Lung (tissue), 12 donors: ENCODE measurements around the gene PARD3B. TPM values are rescaled to one million over a fixed set of nuclear protein-coding genes. Genes with fewer than 3 reads are reported as not detected.
A peak's percentile ranks its signal among the peaks of the same experiment; 100 is the strongest.

Experiments used
- ATAC-seq: fragments of 200-7000 bp; cut with Tn5 transposase; one replicate; pipeline ENCODE4 v1.9.1; 2020; ENCODE audit warnings: moderate number of reproducible peaks; ENCODE audit not compliant: insufficient read depth, low FRiP score
- DNase-seq, 3 donors: peaks; one replicate each; pipeline ENCODE4 v3.0.0-alpha.2; 2013 to 2017
- H3K27ac ChIP-seq, 2 donors: one replicate each; pipeline ENCODE4 v1.5.1; 2013; ENCODE audit warnings: mild to moderate bottlenecking in 2 of 2, moderate library complexity in 2 of 2, control low read depth in 1 of 2, inconsistent platforms in 1 of 2, low read depth in 1 of 2, low read length in 1 of 2
- H3K27me3 ChIP-seq, 3 donors: one replicate each; pipeline ENCODE4 v1.5.1; 2013; ENCODE audit warnings: low read length in 2 of 3; ENCODE audit not compliant: control insufficient read depth in 3 of 3, insufficient read depth in 3 of 3
- H3K36me3 ChIP-seq, 4 donors: one replicate each; pipeline ENCODE4 v1.5.1; 2013; ENCODE audit warnings: low read length in 4 of 4, mild to moderate bottlenecking in 1 of 4, moderate library complexity in 1 of 4; ENCODE audit not compliant: control insufficient read depth in 4 of 4, insufficient read depth in 4 of 4
- H3K4me1 ChIP-seq, 5 donors: one replicate each; pipeline ENCODE4 v1.5.1; 2013; ENCODE audit warnings: low read length in 5 of 5, mild to moderate bottlenecking in 2 of 5, moderate library complexity in 1 of 5; ENCODE audit not compliant: control insufficient read depth in 5 of 5, insufficient read depth in 5 of 5
- H3K4me3 ChIP-seq: one replicate; pipeline ENCODE4 v1.5.1; 2013; ENCODE audit warnings: mild to moderate bottlenecking, control low read depth, moderate library complexity
- H3K9ac ChIP-seq, 2 donors: one replicate each; pipeline ENCODE4 v1.5.1; 2013; ENCODE audit warnings: low read length in 2 of 2, control low read depth in 1 of 2; ENCODE audit not compliant: insufficient read depth in 1 of 2
- H3K9me3 ChIP-seq, 4 donors: one replicate each; pipeline ENCODE4 v1.5.1; 2013; ENCODE audit warnings: low read length in 3 of 4, mild to moderate bottlenecking in 1 of 4, moderate library complexity in 1 of 4; ENCODE audit not compliant: control insufficient read depth in 4 of 4, insufficient read depth in 3 of 4
- CTCF ChIP-seq: IDR thresholded peaks from 2 replicates; pipeline ENCODE4 v1.5.1; 2012; ENCODE audit warnings: mild to moderate bottlenecking; ENCODE audit errors: control extremely low read depth, extremely low read depth
- WGBS, 2 donors: extraction: QIAGEN DNeasy Blood & Tissue Kit; methylation state at CpG; one replicate each; pipeline ENCODE4 v1.1.7; 2013; 5-methylcytosine and 5-hydroxymethylcytosine counted together
- polyA plus RNA-seq, 2 donors: library from polyadenylated mRNA; stranded (reverse); fragments of 200-250 nt; gene quantifications; one replicate each; pipeline ENCODE4 v1.2.1, GENCODE V29; 2013
- total RNA-seq, 2 donors: library from RNA; depleted of rRNA in 1 of 2; stranded (reverse); fragments of >200 nt in 1 of 2; gene quantifications; one replicate each; pipeline ENCODE4 v1.2.1, GENCODE V29; 2014 to 2021
- donor health status: control.
- donor health status: control.
- donor health status: Bipolar disorder and iron deficiency.
- donor health status: healthy.
- donor health status: DM: yes; HTN: yes; CAD: no.

The PARD3B gene
- total and polyA plus RNA-seq, 4 donors, result 2.4 to 38.7 (median 17.1) TPM

DNA sequence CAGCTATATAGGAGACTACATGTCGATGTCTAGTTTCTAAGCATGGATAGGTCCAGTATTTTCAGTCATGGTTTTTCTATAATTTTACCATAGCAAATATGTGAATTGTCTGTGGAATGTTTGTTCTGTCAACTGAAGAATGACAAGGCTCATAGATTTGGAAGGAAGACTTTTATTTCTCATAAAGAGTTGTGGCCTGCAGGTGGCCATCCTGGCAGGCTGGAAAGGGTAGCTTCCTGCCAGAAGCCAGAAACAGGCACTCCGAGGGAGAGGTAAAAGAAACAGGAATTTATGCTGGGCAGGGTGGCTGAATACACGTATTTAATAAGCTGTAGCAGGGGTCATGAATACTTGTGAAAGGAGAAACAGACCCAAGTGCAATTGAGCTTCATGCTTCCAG is 182.1 kb downstream of the PARD3B start:
- no peak overlapping the region for H3K27ac ChIP-seq
- WGBS, 2 donors, result 81 to 82% methylated on average over 3 of the region's 3 CpGs
- no peak for DNase-seq
- H3K4me1 ChIP-seq, result peaks cover 0 to 9% (median 3%) of the 10 kb centered on the region in 5 donors
- no peaks in the 10 kb centered on the region for H3K9me3 ChIP-seq
- TF ChIP-seq CTCF, result no peak
- no peaks in the 10 kb centered on the region for H3K36me3 ChIP-seq
- no peak overlapping the region for H3K9ac ChIP-seq
- no peak overlapping the region for H3K4me3 ChIP-seq
- no peak for ATAC-seq
- H3K27me3 ChIP-seq, result no peaks in the 10 kb centered on the region

DNA sequence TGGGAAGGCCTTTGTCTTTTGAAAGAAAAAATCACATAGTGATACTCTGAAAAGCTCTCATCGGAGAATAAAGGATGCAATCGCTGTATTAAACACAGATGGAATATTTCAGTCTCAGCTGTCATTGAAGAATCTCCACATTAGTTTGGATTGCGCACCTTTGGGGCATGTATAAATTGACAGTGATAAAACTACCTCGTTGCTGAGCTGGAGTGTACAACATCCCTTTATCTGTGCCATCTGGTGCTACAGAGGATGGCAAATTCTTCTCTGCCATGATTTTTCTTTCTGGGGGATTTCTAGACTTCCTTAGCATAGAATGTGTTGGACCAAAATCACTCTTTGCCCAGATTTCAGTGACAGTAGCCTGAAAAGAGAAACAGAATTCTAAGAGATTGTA is 185.3 kb downstream of the PARD3B start:
- H3K27me3 ChIP-seq, result no peaks in the 10 kb centered on the region
- ATAC-seq (no peak), DNase-seq (peak in 2 of 3 donors; percentile 41 to 45)
- 77 to 82% methylated on average over 4 of the region's 4 CpGs for WGBS, 2 donors
- H3K27ac ChIP-seq, result no peak overlapping the region
- H3K9ac ChIP-seq, result no peak overlapping the region
- H3K4me3 ChIP-seq, result no peak overlapping the region
- H3K9me3 ChIP-seq, result no peaks in the 10 kb centered on the region
- no peak for TF ChIP-seq CTCF
- H3K4me1 ChIP-seq, result peaks cover 0 to 8% (median 3%) of the 10 kb centered on the region in 5 donors
- H3K36me3 ChIP-seq, result no peaks in the 10 kb centered on the region

DNA sequence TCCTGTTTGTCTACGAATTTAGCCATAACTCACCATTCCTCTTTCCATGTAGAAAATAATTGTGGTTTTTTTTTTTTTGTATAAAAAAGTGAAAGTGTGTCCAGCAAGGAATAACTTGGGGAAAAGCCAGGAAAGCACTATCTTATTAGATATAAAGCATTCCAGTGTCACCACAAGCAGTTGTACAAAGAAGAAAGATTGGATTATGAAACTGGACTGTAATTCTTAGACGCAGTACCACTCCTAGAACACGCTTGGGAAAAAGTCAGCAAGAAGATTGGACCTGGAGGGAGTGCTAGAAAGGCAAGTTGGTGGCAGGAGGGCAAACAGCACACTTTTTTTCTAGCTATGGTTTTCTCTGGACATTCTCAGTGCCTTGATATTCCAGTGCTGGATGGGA is 186.7 kb downstream of the PARD3B start:
- Histone ChIP-seq H3K27me3 (no peaks in the 10 kb centered on the region), H3K9ac (no peak overlapping the region), H3K9me3 (no peaks in the 10 kb centered on the region), H3K36me3 (no peaks in the 10 kb centered on the region), H3K4me3 (no peak overlapping the region), H3K27ac (no peak overlapping the region), H3K4me1 (peaks cover 0 to 7% (median 3%) of the 10 kb centered on the region in 5 donors)
- 30 to 50% methylated on average over 3 of the region's 3 CpGs for WGBS, 2 donors
- no peak for TF ChIP-seq CTCF
- ATAC-seq, result no peak
- DNase-seq, result peak in 1 of 3 donors; percentile 14

DNA sequence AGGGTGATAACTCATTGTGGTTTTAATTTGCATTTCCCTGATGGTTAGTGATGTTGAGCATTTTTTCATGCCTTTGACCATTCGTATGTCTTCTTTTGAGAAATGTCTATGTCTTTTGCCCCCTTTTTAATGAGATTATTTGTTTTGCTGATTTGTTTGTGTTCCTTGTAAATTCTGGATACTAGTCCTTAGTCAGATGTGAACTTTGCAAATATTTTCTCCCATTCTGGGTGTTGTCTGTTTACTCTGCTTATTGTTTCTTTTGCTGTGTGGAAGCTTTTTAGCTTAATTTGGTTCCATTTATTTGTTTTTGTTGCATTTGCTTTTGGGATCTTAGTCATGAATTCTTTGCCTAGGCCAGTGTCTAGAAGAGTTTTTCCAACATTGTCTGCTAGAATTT is 192.0 kb downstream of the PARD3B start:
- H3K36me3 ChIP-seq, result no peaks in the 10 kb centered on the region
- DNase-seq (no peak), ATAC-seq (no peak)
- no peak overlapping the region for H3K4me3 ChIP-seq
- no peaks in the 10 kb centered on the region for H3K27me3 ChIP-seq
- no peak overlapping the region for H3K9ac ChIP-seq
- 89 to 96% methylated on average over 1 of the region's 1 CpG for WGBS, 2 donors
- peaks cover 0 to under 1% (median 0%) of the 10 kb centered on the region in 5 donors for H3K4me1 ChIP-seq
- no peak overlapping the region for H3K27ac ChIP-seq
- H3K9me3 ChIP-seq, result peaks cover 0 to 2% (median 0%) of the 10 kb centered on the region in 4 donors
- no peak for TF ChIP-seq CTCF
